ACC112 (cell line): ENCODE measurements around the gene LCN12.

Experiments
- H2AFZ ChIP-seq: fragments of 200-600 bp; sonication (generic); one replicate; pipeline ENCODE4 v1.6.0; 2017; ENCODE audit warnings: antibody characterized with exemption, low read length; ENCODE audit not compliant: unreplicated experiment
- H3K27ac ChIP-seq: fragments of 200-600 bp; sonication (generic); 2 replicates; pipeline ENCODE4 v1.5.1; 2014; ENCODE audit warnings: low read depth, mild to moderate bottlenecking, antibody characterized with exemption, low read length, moderate library complexity
- H3K27me3 ChIP-seq: fragments of 200-600 bp; sonication (generic); 2 replicates; pipeline ENCODE4 v1.6.1; 2014; ENCODE audit warnings: mild to moderate bottlenecking, antibody characterized with exemption, low read length, moderate library complexity, mixed read lengths; ENCODE audit not compliant: insufficient read depth
- H3K36me3 ChIP-seq: fragments of 200-600 bp; sonication (generic); 2 replicates; pipeline ENCODE4 v1.6.1; 2016; ENCODE audit warnings: mild to moderate bottlenecking, antibody characterized with exemption, low read length, moderate library complexity, mixed read lengths; ENCODE audit not compliant: insufficient read depth
- H3K4me1 ChIP-seq: fragments of 200-600 bp; sonication (generic); one replicate; pipeline ENCODE4 v1.6.1; 2016; ENCODE audit warnings: low read length, mixed read lengths; ENCODE audit not compliant: insufficient read depth, unreplicated experiment, control insufficient read depth
- H3K4me3 ChIP-seq: fragments of 200-600 bp; sonication (generic); 2 replicates; pipeline ENCODE4 v1.5.1; 2014; ENCODE audit warnings: mild to moderate bottlenecking, low read depth, low read length
- H3K79me2 ChIP-seq: fragments of 200-600 bp; sonication (generic); one replicate; pipeline ENCODE4 v1.6.0; 2016; ENCODE audit warnings: low read length; ENCODE audit not compliant: control insufficient read depth, unreplicated experiment, insufficient read depth

The LCN12 gene

DNA sequence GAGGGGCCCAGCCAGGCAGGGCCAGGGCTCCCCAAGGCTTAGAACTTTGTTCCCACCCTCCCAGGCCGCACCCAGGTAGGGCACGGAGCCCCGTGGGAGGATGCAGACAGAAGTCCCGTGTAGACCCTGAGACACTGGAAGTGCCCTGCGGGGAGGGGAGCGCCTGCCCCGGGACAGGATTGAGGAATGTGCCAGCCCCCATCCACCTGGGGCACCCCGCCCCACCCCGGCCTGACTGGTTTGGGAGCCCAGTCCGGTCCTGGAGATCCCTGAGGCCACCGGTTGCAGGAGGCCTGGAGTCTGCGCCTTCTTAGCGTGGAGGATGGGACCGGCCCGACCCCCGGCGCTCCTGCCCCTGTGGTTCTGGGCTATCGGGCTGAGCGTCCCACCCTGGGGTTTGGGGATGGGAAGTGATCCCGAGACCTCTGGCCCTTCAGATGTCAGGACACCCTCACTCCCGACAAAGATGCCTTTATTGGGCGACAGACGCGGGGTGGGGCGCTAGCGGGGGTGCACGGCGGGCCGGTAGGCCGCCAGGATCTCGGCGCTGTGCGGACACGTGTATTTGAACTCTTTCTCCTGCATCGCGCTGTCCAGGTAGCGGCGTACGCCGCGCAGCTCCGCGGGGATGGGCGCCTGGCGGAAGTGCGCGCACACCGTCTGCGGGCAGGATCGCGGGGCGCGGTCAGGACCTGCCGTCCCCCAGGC, 42.3 kb downstream of the LCN12 start:
- Histone ChIP-seq H3K27ac (no peak overlapping the region), H3K4me3 (no peak overlapping the region), H2AFZ (no peak overlapping the region), H3K27me3 (no peaks in the 10 kb centered on the region), H3K36me3 (no peaks in the 10 kb centered on the region), H3K4me1 (peaks cover 31% of the 10 kb centered on the region), H3K79me2 (peaks cover 11% of the 10 kb centered on the region)

DNA sequence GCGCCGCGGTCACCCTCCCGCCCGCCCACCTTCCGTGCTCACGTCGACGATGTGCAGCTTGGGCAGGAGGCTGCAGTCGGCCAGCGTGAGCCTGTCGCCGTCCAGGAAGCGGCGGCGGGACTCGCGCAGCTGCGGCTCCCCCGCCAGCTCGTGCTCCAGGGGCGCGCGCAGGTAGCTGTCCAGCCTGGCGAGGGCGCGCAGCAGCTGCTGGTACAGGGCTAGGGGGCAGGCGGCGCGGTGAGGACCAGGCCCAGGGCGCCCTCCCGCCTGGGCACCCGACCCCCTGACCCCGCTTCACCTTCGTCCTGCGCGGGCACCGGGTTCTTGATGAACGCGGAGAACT, 42.8 kb downstream of the LCN12 start:
- Histone ChIP-seq H3K4me3 (no peak overlapping the region), H3K27ac (no peak overlapping the region), H3K79me2 (peaks cover 11% of the 10 kb centered on the region), H3K4me1 (peaks cover 31% of the 10 kb centered on the region), H3K36me3 (no peaks in the 10 kb centered on the region), H3K27me3 (no peaks in the 10 kb centered on the region), H2AFZ (no peak overlapping the region)

DNA sequence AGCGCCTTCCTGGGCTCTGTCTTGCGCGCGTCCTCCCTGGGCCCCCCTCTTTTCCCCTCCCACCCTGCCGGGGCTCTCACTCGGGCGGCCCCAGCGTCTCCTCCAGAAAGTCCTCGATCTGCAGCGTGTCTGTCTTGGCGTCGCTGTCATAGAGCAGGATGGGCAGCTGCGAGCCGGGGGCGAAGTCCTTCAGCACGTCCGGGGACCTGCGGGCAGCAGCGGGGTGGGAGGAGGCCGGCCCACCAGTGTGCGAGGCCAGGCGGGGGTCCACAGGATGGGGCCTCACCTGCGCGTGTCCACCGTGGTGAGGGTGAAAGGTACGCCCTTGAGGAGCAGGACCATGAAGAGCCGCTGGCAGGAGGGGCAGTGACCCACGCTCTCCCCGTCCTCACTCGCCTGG, 43.3 kb downstream of the LCN12 start:
- Histone ChIP-seq H2AFZ (no peak overlapping the region), H3K4me3 (peak overlapping the region; percentile 18), H3K4me1 (peaks cover 36% of the 10 kb centered on the region), H3K36me3 (no peaks in the 10 kb centered on the region), H3K79me2 (peaks cover 11% of the 10 kb centered on the region), H3K27ac (no peak overlapping the region), H3K27me3 (no peaks in the 10 kb centered on the region)

DNA sequence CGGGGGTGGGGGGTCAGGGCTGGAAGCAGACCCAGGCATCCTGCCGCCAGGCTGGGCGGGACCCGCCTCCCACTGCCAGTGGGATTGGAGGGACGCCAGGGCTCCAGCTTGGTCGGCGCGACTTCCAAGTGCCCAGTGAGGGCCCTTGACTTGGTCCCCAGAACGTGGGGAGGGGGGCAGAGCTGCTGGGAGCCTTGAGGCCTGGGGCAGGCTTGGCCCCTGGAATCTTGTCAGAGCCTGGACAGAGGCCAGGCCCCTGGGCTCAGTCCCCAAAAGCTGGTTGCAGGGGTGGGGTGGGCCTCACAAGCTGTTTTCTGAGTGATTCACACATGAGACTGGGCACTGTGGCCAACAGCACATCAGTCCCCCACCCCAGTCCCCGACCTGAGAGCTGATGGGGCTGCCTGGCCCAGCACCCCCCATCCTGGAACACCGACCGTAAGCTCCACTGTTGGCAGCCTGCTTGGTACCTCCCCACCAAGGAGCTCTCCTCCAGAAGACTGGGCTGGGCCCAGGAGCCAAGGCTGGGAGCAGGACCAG, 43.8 kb downstream of the LCN12 start:
- Histone ChIP-seq H3K36me3 (no peaks in the 10 kb centered on the region), H3K4me1 (peaks cover 37% of the 10 kb centered on the region), H3K4me3 (peak overlapping the region; percentile 18), H3K79me2 (peaks cover 11% of the 10 kb centered on the region), H3K27me3 (no peaks in the 10 kb centered on the region), H3K27ac (no peak overlapping the region; the same call in 1 of the 2 replicates), H2AFZ (no peak overlapping the region)

DNA sequence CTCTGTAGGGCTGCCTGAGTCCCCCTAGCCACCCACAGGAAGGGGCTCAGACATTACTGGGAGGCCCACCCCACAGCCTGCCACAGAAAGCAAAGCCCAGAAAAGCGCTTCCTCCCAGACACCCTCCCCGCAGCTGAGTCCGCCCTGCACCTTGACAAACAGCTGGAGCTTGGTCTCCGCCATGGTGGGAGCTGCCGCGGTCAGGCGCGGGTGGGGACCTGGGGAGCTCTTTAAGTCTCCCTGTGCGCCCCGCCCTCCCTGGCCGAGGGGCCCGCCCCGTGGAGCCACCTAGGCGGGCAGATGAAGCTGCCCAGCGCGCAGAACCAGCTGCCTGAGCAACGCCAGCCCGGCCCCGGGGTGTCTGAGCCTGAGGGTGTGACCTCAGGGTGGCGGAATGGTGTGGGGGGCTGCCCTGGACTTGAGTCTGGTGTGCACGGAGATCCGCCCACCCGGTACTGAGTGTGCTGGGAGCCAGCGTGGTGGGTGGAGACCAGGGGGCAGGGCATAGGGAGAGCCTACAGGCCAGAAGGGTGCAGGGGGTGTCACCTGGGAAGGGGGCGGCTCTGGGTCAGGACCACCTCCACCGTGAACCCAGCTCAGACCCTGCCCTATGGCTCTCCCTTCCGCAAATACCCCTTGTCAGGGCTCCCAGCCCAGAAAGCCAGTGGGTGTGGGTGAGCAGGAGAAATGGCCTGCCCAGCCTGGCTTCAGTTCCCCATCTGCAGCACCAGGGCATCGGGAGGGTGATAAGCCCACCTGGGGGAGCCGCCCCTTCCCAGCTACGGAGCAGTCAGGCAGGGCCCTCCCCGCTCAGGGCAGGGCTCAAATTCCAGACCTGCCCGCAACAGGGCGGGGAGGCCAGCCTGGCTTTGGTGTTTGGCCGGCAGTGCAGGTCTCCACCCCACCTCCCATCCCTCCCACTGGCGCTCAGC, 44.6 kb downstream of the LCN12 start, which contains the start of gene CLIC3:
TSS of gene CLIC3 (minus strand) at position 208 of the 932 bp plus-strand sequence. CDS start at position 183, 25 bp downstream.
- Histone ChIP-seq H2AFZ (no peak within 1 kb of the TSS), H3K27me3 (no peaks in the 10 kb centered on the region), H3K79me2 (peaks cover 11% of the 10 kb centered on the region), H3K4me3 (peak within 1 kb of the TSS; percentile 18), H3K27ac (no peak within 1 kb of the TSS; the same call in 1 of the 2 replicates), H3K4me1 (peaks cover 37% of the 10 kb centered on the region), H3K36me3 (no peaks in the 10 kb centered on the region)

DNA sequence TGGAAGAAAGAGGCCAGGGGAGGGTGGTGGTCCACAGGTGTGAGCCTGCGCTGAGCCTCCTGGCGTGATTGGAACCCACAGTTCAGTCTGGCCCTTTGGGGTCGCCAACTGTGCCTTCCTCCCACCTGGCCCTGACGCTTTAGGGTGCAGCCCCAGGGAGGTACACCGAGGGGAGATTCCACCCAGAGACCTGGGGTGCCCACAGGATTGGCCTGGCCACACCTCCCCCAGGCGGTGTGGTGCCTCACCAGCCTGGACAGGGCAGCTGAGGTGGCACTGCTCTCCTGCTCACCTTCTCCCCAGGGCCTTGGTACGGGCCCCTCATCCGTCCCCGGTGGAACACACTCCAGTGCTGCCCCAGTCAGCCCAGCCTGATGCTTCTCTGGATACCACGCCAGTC, 45.3 kb downstream of the LCN12 start:
- Histone ChIP-seq H3K27ac (no peak overlapping the region), H3K27me3 (no peaks in the 10 kb centered on the region), H3K4me3 (no peak overlapping the region), H3K79me2 (peaks cover 11% of the 10 kb centered on the region), H3K36me3 (no peaks in the 10 kb centered on the region), H2AFZ (no peak overlapping the region), H3K4me1 (peaks cover 37% of the 10 kb centered on the region)

DNA sequence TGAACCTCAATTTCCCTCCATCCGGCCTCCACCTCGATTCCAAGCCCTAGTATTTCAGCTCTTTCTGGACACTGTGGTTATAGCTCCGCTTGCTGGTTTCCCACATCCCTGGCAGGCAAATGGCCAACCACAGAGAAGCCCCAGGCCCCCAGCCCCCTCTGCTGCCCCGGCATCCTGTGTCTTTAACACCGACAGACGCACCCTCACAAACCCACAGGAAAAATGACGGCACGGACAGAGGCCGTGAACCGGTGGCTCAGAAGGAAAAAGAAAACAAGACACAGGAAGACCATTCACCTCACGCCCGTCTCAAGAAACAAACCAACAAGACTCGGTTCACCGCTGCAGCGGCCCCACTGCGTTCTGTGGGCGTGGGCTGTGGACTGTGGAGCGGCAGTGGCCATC, 45.8 kb downstream of the LCN12 start:
- no peak overlapping the region for H3K27ac ChIP-seq
- no peaks in the 10 kb centered on the region for H3K36me3 ChIP-seq
- H2AFZ ChIP-seq = no peak overlapping the region
- H3K4me3 ChIP-seq = no peak overlapping the region
- peaks cover 9% of the 10 kb centered on the region for H3K79me2 ChIP-seq
- H3K27me3 ChIP-seq = no peaks in the 10 kb centered on the region
- peaks cover 37% of the 10 kb centered on the region for H3K4me1 ChIP-seq

DNA sequence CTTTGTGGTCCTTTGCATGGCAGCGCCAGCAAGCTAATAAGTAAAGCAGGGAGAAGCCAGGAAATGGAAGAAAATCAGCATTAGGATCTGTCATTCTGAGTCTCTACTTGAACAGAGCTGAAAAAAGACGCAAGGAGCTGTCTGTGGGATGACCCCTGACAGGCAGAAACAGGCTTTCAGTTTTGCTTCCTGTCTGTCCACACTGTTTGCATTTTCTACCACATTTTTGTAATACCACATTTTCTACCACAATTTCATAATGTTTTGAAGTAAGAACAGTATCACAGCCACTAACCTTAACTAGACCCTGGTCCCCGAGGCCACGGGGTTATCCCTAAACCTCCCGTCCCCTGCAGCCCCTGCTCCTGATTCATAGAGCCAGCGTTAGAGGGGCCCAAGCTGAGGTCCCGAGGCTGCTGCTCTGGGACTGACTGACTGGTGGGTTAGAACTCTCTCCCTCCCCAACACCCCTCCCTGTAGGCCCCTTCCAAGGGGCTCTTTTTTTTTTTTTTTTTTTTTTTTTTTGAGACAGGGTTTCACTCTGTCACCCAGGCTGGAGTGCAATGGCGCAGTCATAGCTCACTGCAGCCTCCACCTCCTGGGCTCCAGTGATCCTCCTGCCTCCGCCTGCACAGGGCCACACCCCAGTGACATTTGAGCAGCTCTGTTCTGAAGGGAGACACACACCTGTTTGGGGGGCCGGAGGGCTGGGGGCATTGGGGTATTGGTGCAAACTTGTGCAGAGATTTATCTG, 48.3 kb downstream of the LCN12 start:
- no peak overlapping the region for H3K4me3 ChIP-seq
- H2AFZ ChIP-seq = no peak overlapping the region
- no peaks in the 10 kb centered on the region for H3K27me3 ChIP-seq
- H3K36me3 ChIP-seq = no peaks in the 10 kb centered on the region
- H3K79me2 ChIP-seq = no peaks in the 10 kb centered on the region
- peaks cover 25% of the 10 kb centered on the region for H3K4me1 ChIP-seq
- H3K27ac ChIP-seq = no peak overlapping the region

DNA sequence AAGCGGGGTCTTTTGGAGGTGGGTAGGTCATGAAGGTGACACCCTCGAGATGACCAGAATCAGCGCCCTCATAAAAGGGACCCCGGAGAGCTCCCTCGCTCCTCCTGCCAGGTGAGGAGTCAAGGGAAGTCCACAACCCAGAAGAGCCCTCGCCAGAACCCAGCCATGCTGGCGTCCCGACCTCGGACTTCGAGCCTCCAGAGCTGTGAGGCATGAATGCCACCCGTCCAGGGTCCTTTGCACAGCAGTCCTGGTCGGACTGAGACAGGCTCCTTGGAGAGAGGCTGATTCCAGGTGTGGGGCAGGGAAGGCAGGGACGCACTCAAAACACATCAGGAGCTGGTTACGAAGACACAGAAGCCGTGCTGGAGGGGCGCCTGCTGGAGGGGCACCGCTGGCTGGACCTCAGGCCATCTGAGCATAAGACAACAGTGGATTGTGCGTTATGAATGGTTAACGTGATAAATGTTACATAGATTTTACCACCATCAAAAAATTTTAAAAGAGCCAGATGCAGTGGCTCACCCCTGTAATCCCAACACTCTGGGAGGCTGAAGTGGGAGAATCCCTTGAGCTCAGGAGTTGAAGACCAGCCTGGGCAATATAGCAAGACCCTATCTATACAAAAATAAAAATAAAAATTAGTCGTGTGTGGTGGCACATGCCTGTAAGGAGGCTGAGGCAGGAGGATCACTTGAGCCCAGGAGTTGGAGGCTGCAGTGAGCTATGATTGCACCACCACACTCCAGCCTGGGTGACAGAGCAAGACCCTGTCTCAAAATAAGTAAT, 50.0 kb downstream of the LCN12 start:
- no peak overlapping the region for H2AFZ ChIP-seq
- no peak overlapping the region for H3K27ac ChIP-seq
- H3K36me3 ChIP-seq = no peaks in the 10 kb centered on the region
- peaks cover 12% of the 10 kb centered on the region for H3K4me1 ChIP-seq
- H3K4me3 ChIP-seq = no peak overlapping the region
- H3K27me3 ChIP-seq = no peaks in the 10 kb centered on the region
- H3K79me2 ChIP-seq = no peaks in the 10 kb centered on the region

DNA sequence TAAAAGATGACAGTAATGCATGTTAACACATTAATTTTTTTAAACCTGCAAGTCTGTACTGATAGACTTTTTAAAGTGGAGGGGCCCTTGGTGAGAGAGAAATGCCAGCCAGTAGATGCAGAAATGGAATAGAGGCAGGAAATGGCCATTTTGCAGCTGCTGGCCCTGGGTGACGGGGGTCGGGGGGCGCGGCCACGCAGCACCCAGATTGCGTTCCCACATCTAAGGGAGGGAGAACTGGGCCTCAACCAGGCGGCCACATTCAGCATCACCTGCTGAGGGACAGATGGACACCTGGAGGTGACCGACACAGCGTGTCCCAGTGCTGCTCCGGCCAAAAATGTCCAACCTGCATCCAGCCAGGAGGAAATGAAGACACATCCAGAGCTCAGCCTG, 50.6 kb downstream of the LCN12 start:
- no peak overlapping the region for H2AFZ ChIP-seq
- no peak overlapping the region for H3K27ac ChIP-seq
- H3K36me3 ChIP-seq = no peaks in the 10 kb centered on the region
- H3K4me3 ChIP-seq = no peak overlapping the region
- H3K79me2 ChIP-seq = no peaks in the 10 kb centered on the region
- H3K27me3 ChIP-seq = no peaks in the 10 kb centered on the region
- peaks cover 12% of the 10 kb centered on the region for H3K4me1 ChIP-seq
